Thoracic aorta (tissue), 2 donors: Measurements from ENCODE around the gene CDK5R1. TPM values are rescaled to one million over a fixed set of nuclear protein-coding genes. Genes with fewer than 3 reads are reported as not detected.
A peak's percentile ranks its signal among the peaks of the same experiment; 100 is the strongest.

Experiments
- ATAC-seq: fragments of 150-250 bp; one replicate; pipeline ENCODE4 v1.8.0; 2017; ENCODE audit warnings: low read depth; ENCODE audit not compliant: insufficient number of reproducible peaks, low FRiP score
- DNase-seq: peaks from one replicate; pipeline ENCODE4 v3.0.0-alpha.2; 2020; ENCODE audit warnings: low spot score
- H3K27ac ChIP-seq, 2 donors: fragments of 200-600 bp; sonication (generic); 1 replicate in 1 of 2; 2 replicates in 1 of 2; pipeline ENCODE4 v1.5.1; 2016; ENCODE audit warnings: mild to moderate bottlenecking in 2 of 2, moderate library complexity in 2 of 2
- H3K27me3 ChIP-seq: fragments of 200-600 bp; sonication (generic); replicated peaks from 2 replicates; pipeline ENCODE4 v1.6.0; 2016; ENCODE audit warnings: mild to moderate bottlenecking; ENCODE audit not compliant: insufficient read depth
- H3K36me3 ChIP-seq: fragments of 200-600 bp; sonication (generic); one replicate; pipeline ENCODE4 v1.5.1; 2016
- H3K4me1 ChIP-seq, 2 donors: fragments of 200-600 bp; sonication (generic); 1 replicate in 1 of 2; 2 replicates in 1 of 2; pipeline versions ENCODE4 v1.5.1 to v1.6.0; 2016; ENCODE audit warnings: low read depth in 2 of 2, mild to moderate bottlenecking in 1 of 2; ENCODE audit not compliant: control insufficient read depth in 1 of 2
- H3K4me3 ChIP-seq: fragments of 200-600 bp; sonication (generic); 2 replicates; pipeline ENCODE4 v1.5.1; 2016; ENCODE audit warnings: mild to moderate bottlenecking
- H3K9me3 ChIP-seq: fragments of 200-600 bp; sonication (generic); 2 replicates; pipeline ENCODE4 v1.5.1; 2016
- CTCF ChIP-seq: fragments of 200-600 bp; sonication (generic); IDR thresholded peaks from one replicate; pipeline ENCODE4 v1.5.1; 2019; ENCODE audit warnings: antibody characterized with exemption
- total RNA-seq, 2 donors: library from RNA; depleted of rRNA; stranded (reverse); fragments of >200 nt; gene quantifications; one replicate each; pipeline versions ENCODE4 v1.1.0 to v1.2.3, GENCODE V29; 2016

The CDK5R1 gene
- total RNA-seq, 2 donors from 2014 or later = 1.1 to 2.6 TPM

DNA sequence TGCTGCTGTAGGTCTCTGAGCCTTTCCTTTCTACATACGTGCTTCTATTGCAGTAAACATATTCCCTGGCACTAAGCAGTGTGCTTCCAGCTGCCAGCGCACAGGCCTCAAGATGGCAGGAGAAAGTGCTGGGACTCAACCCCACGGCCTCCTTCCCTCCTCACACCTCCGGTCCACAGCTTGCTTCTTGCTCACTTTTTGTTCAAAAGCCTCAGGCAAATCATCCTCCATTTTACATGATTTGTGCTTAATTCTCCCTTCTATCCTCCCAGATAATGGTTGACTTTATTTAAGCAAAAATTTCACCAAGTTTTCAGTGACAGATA, 5.4 kb downstream of the CDK5R1 start:
- DNase-seq = no peak
- TF ChIP-seq CTCF = no peak
- H3K36me3 ChIP-seq = peaks cover 10% of the 10 kb centered on the region
- no peak overlapping the region for H3K27ac ChIP-seq
- ATAC-seq = no peak
- H3K9me3 ChIP-seq = no peaks in the 10 kb centered on the region
- no peak overlapping the region for H3K4me3 ChIP-seq
- H3K27me3 ChIP-seq = no peaks in the 10 kb centered on the region
- peaks cover 28 to 44% of the 10 kb centered on the region in 2 donors for H3K4me1 ChIP-seq

GRCh38 chr17:32492648-32493289, 6.0 kb downstream of the CDK5R1 start:
- H3K9me3 ChIP-seq = no peaks in the 10 kb centered on the region
- TF ChIP-seq CTCF = no peak
- no peak for DNase-seq
- H3K27ac ChIP-seq = no peak overlapping the region
- no peak for ATAC-seq
- H3K4me1 ChIP-seq = peaks cover 30 to 45% of the 10 kb centered on the region in 2 donors
- no peaks in the 10 kb centered on the region for H3K27me3 ChIP-seq
- no peak overlapping the region for H3K4me3 ChIP-seq
- peaks cover 10% of the 10 kb centered on the region for H3K36me3 ChIP-seq

- Histone ChIP-seq H3K9me3 (no peaks in the 10 kb centered on the region), H3K27me3 (no peaks in the 10 kb centered on the region), H3K4me1 (peaks cover 30 to 44% of the 10 kb centered on the region in 2 donors), H3K36me3 (peaks cover 10% of the 10 kb centered on the region), H3K4me3 (no peak overlapping the region), H3K27ac (no peak overlapping the region)
- ATAC-seq (no peak), DNase-seq (no peak)
- TF ChIP-seq CTCF = no peak
Observed at GRCh38 chr17:32493571-32493970, 6.8 kb downstream of the CDK5R1 start.

DNA sequence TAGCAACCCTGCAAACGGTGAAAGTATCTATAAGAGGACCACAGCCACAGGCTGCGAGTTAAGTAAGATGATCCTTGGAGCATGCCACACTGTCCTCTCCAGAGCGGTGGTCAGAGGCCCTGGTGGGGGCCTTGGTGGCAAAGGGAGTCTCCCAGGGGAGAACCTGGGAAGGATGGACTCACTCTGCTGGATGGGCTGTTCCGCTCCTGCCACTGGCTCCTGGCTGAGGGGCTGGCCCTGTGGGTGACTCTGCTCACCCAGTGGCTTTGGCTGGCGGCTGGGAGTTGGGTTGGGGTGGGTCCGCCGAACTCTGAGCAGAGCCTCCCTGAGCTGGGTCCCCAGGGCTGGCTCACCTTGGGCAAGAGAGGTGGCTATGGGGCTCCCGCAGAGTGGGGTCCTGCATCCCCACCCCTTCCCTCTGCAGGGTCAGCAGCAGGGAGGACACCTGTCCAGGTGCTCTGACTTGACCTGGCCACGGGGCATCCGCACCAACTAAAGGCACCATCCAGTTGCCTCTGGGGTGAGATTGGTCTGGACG, 7.3 kb downstream of the CDK5R1 start:
- DNase-seq = no peak
- TF ChIP-seq CTCF = no peak
- H3K4me1 ChIP-seq = peaks cover 30 to 44% of the 10 kb centered on the region in 2 donors
- H3K27me3 ChIP-seq = no peaks in the 10 kb centered on the region
- H3K36me3 ChIP-seq = peaks cover 10% of the 10 kb centered on the region
- no peak for ATAC-seq
- H3K27ac ChIP-seq = peak overlapping the region in 1 of 2 donors; percentile 94
- H3K9me3 ChIP-seq = no peaks in the 10 kb centered on the region
- no peak overlapping the region for H3K4me3 ChIP-seq

DNA sequence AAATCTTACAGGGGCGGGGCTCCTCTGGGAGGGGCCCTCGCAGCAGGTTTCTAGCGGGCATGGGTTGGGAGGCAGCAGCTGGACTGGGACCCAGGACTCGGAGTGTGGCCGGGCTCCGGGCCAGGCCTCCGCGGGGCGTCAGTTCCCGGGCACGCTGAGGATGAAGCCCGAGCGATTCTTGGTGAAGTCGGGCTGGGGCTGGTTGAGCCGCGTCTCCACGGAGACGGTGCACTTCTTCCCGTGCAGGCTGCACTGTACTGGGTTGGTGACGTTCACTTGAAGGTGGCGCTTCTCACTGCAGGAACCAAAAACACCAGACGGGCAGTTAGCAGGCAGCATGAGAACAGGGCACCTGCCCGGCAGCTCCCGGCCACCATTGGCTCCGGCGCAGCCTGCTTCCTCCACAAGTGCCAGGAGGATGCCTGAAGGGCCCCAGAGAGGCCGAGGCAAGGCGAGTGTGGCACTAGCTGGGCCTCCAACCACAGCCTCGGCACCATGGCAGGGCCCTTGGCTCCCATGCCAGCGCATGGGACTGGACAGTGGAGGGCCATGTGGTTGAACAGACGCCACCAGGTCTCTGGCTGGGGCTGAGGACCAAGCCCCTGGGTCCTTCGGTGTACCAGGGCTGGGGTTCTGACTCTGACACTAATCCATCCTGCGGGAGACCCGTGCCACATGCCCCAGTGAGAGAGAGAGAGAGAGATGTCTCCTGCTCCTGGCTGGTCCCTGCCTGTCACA, 8.0 kb downstream of the CDK5R1 start:
- no peak for TF ChIP-seq CTCF
- Histone ChIP-seq H3K36me3 (peaks cover 10% of the 10 kb centered on the region), H3K27me3 (no peaks in the 10 kb centered on the region), H3K4me1 (peaks cover 30 to 44% of the 10 kb centered on the region in 2 donors), H3K4me3 (peak overlapping the region; percentile 56), H3K27ac (peak overlapping the region; percentile 90 to 94), H3K9me3 (no peaks in the 10 kb centered on the region)
- ATAC-seq = no peak
- DNase-seq = no peak
